Stimulated activated CD8-positive, alpha-beta memory T cell treated with anti-CD3 and anti-CD28 coated beads, Interleukin-7, amount 100 ng/mL, for 1 hour (primary cell): ENCODE data around the gene DISC1.
"Not testable (repeated sequence)": the region's sequence is repeated elsewhere in the genome, so short reads cannot be mapped to it uniquely, and the experiment has no call there.

Experiments
- DNase-seq, 2 donors: peaks; one replicate each; pipeline ENCODE4 v3.0.0-alpha.2; 2020; ENCODE audit warnings: low read depth in 2 of 2

The DISC1 gene

GRCh38 chr1:231605149-231606100, 21.2 kb upstream of the DISC1 start:
- DNase-seq, result no peak

GRCh38 chr1:231606712-231607111, 19.9 kb upstream of the DISC1 start:
- DNase-seq, result no peak

- no peak for DNase-seq
Measured at GRCh38 chr1:231610388-231610787, 16.2 kb upstream of the DISC1 start.

- DNase-seq, result no peak
Measured at GRCh38 chr1:231611111-231611510, 15.5 kb upstream of the DISC1 start.

GRCh38 chr1:231611851-231612250, 14.7 kb upstream of the DISC1 start:
- DNase-seq, result no peak

GRCh38 chr1:231612393-231613089, 14.0 kb upstream of the DISC1 start:
- no peak for DNase-seq

- DNase-seq, result no peak
Measured at GRCh38 chr1:231613419-231614349, 12.9 kb upstream of the DISC1 start.

- no peak for DNase-seq
Measured at GRCh38 chr1:231616667-231617066, 9.9 kb upstream of the DISC1 start.

- DNase-seq, result no peak
Measured at GRCh38 chr1:231618609-231619256, 7.9 kb upstream of the DISC1 start.

- no peak for DNase-seq
Measured at GRCh38 chr1:231619257-231619634, 7.3 kb upstream of the DISC1 start.

GRCh38 chr1:231625042-231625441, 1.5 kb upstream of the DISC1 start:
- not testable (repeated sequence) for DNase-seq

- no peak for DNase-seq
Measured at GRCh38 chr1:231625975-231626534, 535 bp upstream of the DISC1 start.

- no peak for DNase-seq
Measured at GRCh38 chr1:231626951-231627614, 493 bp downstream of the DISC1 start.

- no peak for DNase-seq
Measured at GRCh38 chr1:231628207-231628876, 1.8 kb downstream of the DISC1 start.

- DNase-seq, result no peak
Measured at GRCh38 chr1:231629132-231629531, 2.5 kb downstream of the DISC1 start.

- DNase-seq, result no peak
Measured at GRCh38 chr1:231630558-231631205, 4.1 kb downstream of the DISC1 start.

- DNase-seq, result no peak
Measured at GRCh38 chr1:231631717-231632116, 5.1 kb downstream of the DISC1 start.

- no peak for DNase-seq
Measured at GRCh38 chr1:231632119-231632518, 5.5 kb downstream of the DISC1 start.

- no peak for DNase-seq
Measured at GRCh38 chr1:231634323-231635013, 7.9 kb downstream of the DISC1 start.
